ENCODE data around the gene AZIN2. TPM values are rescaled to one million over a fixed set of nuclear protein-coding genes. Genes with fewer than 3 reads are reported as not detected.

Gene AZIN2
- total and polyA plus RNA-seq, 2 of the 13 experiments (the other 11 are each of a cell fraction or from before 2014, with no cell fraction given) = 1.7 to 3.5 TPM

DNA sequence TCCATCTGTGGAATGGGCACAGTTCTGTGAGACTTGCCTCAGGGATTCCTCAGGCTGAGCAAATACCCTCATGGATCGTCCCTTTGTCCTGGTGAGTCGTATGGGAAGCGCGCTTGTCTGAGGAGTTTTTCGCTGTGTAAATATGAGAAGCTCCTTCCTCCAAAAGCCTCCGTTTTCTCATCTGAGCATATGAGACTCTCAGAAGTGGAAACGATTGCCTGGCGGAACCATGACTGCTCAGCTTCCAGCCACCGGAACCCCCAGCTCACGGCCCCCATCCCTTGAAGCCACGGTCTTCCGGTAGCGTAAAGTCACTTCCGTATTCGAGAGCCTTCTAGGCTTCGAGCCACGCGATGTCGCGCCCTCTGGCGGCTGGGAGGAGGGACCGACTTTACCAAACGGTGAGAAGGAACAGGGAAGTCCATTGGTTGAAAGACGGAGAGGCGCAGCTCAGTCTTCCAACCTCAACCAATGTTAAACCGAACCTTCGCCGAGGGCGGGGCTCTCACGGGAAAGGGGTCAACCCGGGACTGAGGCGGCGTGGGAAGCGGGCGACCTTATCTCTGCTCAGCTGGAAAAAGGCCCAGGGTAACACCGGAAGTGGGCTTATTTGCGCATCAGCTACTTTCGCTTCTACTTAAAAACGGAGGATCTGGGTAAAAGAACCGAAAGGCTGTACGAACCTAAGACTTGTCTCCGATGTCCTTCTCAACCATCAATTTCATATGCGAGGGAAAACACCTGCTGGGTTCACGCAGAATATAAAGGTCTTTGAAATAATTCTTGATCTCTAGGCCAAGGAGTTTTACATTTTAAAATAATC lies 46.3 kb downstream of the AZIN2 start (continued):
- TF ChIP-seq NCOR1 (IDR thresholded peaks at IDR 0.05; ENCODE audit: borderline replicate concordance, low read length) (peak; percentile 62; the same call in 1 of the 2 replicates), RFX3 (CRISPR knock-in tag; IDR thresholded peaks at IDR 0.05) (no peak), ATF4 (CRISPR knock-in tag; IDR thresholded peaks at IDR 0.05) (no peak), ZNF639 (CRISPR knock-in tag; conservative IDR thresholded peaks at IDR 0.05) (peak; percentile 88), KLF6 (CRISPR knock-in tag; IDR thresholded peaks at IDR 0.05) (peak; percentile 52; the same call in 1 of the 2 replicates), JARID2 (CRISPR knock-in tag; IDR thresholded peaks at IDR 0.05; ENCODE audit: insufficient replicate concordance) (no peak), KLF13 (CRISPR knock-in tag; IDR thresholded peaks at IDR 0.05) (no peak), SATB2 (CRISPR knock-in tag; IDR thresholded peaks at IDR 0.05) (peak; percentile 35; the same call in 1 of the 2 replicates), ATF7-NPFF (CRISPR knock-in tag; IDR thresholded peaks at IDR 0.05; ENCODE audit: low read depth) (peak; percentile 80; the same call in 1 of the 2 replicates), ZFP36L2 (CRISPR knock-in tag; IDR thresholded peaks at IDR 0.05) (no peak), ZNF614 (CRISPR knock-in tag; IDR thresholded peaks at IDR 0.05; ENCODE audit: borderline replicate concordance) (peak; percentile 62; the same call in 1 of the 2 replicates), CEBPB (IDR thresholded peaks at IDR 0.05; ENCODE audit: borderline replicate concordance, low read depth, low read length) (no peak), ZNF382 (CRISPR knock-in tag; IDR thresholded peaks at IDR 0.05; ENCODE audit: borderline replicate concordance) (no peak), BCLAF1 (IDR thresholded peaks at IDR 0.05) (no peak), BCL6 (CRISPR knock-in tag; IDR thresholded peaks at IDR 0.05) (peak; percentile 68), MEF2D (CRISPR knock-in tag; IDR thresholded peaks at IDR 0.05) (peak; percentile 84; the same call in 1 of the 2 replicates), ZNF12 (CRISPR knock-in tag; IDR thresholded peaks at IDR 0.05) (peak; percentile 36; the same call in 1 of the 2 replicates), MAFF (IDR thresholded peaks at IDR 0.05; ENCODE audit: low read depth, low read length) (peak; percentile 95), MTERF4 (CRISPR knock-in tag; IDR thresholded peaks at IDR 0.05) (peak; percentile 89)
- TF ChIP-seq, protein P1, sequence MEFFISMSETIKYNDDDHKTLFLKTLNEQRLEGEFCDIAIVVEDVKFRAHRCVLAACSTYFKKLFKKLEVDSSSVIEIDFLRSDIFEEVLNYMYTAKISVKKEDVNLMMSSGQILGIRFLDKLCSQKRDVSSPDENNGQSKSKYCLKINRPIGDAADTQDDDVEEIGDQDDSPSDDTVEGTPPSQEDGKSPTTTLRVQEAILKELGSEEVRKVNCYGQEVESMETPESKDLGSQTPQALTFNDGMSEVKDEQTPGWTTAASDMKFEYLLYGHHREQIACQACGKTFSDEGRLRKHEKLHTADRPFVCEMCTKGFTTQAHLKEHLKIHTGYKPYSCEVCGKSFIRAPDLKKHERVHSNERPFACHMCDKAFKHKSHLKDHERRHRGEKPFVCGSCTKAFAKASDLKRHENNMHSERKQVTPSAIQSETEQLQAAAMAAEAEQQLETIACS (CRISPR knock-in tag; IDR thresholded peaks at IDR 0.05) = no peak; the same call in 1 of the 2 replicates
- TF ChIP-seq, protein P2, sequence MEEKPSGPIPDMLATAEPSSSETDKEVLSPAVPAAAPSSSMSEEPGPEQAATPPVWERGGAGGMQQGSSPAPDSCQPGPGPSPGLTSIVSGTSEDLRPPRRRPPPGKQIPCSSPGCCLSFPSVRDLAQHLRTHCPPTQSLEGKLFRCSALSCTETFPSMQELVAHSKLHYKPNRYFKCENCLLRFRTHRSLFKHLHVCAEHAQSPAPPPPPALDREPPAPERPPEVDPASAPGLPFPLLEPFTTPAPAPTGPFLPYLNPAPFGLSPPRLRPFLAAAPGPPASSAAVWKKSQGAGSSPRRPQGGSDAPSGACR (CRISPR knock-in tag; IDR thresholded peaks at IDR 0.05) = peak; percentile 89; the same call in 1 of the 2 replicates

Measured in HepG2 (cell line).